ENCODE measurements around the gene PCDHGA1. TPM values are rescaled to one million over a fixed set of nuclear protein-coding genes. Genes with fewer than 3 reads are reported as not detected.

The PCDHGA1 gene
- polyA plus RNA-seq, 1 donor (not counting 4 experiments of a cell fraction or from before 2014, with no cell fraction given), result 0.09 TPM

- no peaks in the 10 kb centered on the region for H3K9me3 ChIP-seq (ENCODE audit: control insufficient read depth, low read depth, low read length)
- no peaks in the 10 kb centered on the region for H4K20me1 ChIP-seq (ENCODE audit: control insufficient read depth, extremely low read depth, insufficient read depth, low read length)
- peak overlapping the region; percentile 74 for H3K4me2 ChIP-seq (ENCODE audit: control insufficient read depth, extremely low read depth, insufficient read depth, low read depth, low read length)
- H3K4me1 ChIP-seq (ENCODE audit: control insufficient read depth, extremely low read depth, insufficient read depth, low read length), result peaks cover 38% of the 10 kb centered on the region
- H3K27ac ChIP-seq (ENCODE audit: control insufficient read depth, insufficient read depth, low read length), result peak overlapping the region; percentile 97
- no peaks in the 10 kb centered on the region for H3K9me1 ChIP-seq (ENCODE audit: control insufficient read depth, extremely low read depth, insufficient read depth, low read length)
- TF ChIP-seq CTCF (optimal IDR thresholded peaks at IDR 0.05 in 1 of 3, IDR thresholded peaks at IDR 0.05 in 1 of 3, conservative IDR thresholded peaks at IDR 0.05 in 1 of 3; ENCODE audit: extremely low read depth in 1 of 3, insufficient read depth in 2 of 3, low read length in 3 of 3) (peak; percentile 77 to 89 (median 83)), EZH2 (IDR thresholded peaks at IDR 0.05; ENCODE audit: low read length) (no peak)
- H3K79me2 ChIP-seq (ENCODE audit: control insufficient read depth, insufficient read depth, low read length), result peaks cover 15% of the 10 kb centered on the region
- no peaks in the 10 kb centered on the region for H3K27me3 ChIP-seq (ENCODE audit: control insufficient read depth, extremely low read depth, insufficient read depth, low read length)
- H3K36me3 ChIP-seq (ENCODE audit: control insufficient read depth in 2 of 2, extremely low read depth in 1 of 2, insufficient read depth in 2 of 2, low read length in 2 of 2), result peaks cover 18 to 23% of the 10 kb centered on the region in 2 experiments
- FAIRE-seq (peak; percentile 96), DNase-seq (ENCODE audit: low read depth, low spot score) (peak; percentile 99)
- peak overlapping the region; percentile 76 for H3K9ac ChIP-seq (ENCODE audit: control insufficient read depth, extremely low read depth, insufficient read depth, low read length)
- H2AFZ ChIP-seq (ENCODE audit: control insufficient read depth, low read length), result peak overlapping the region; percentile 53
- H3K4me3 ChIP-seq (ENCODE audit: control insufficient read depth in 2 of 3, extremely low read depth in 1 of 3, insufficient read depth in 2 of 3, low read depth in 1 of 3, low read length in 3 of 3), result peak overlapping the region in 2 of 3 experiments; percentile 23 to 44
- dilution Hi-C loops (cut with MboI; ENCODE audit: extremely low pct_ligation_motif_present, low sequenced_read_pairs), result no loop called here
Observed at GRCh38 chr5:141557681-141558136, 227.4 kb downstream of the PCDHGA1 start.

GRCh38 chr5:141558150-141558549 is 227.8 kb downstream of the PCDHGA1 start:
- FAIRE-seq, result no peak
- DNase-seq (ENCODE audit: low read depth, low spot score), result no peak
- peaks cover 38% of the 10 kb centered on the region for H3K4me1 ChIP-seq (ENCODE audit: control insufficient read depth, extremely low read depth, insufficient read depth, low read length)
- H3K9me1 ChIP-seq (ENCODE audit: control insufficient read depth, extremely low read depth, insufficient read depth, low read length), result no peaks in the 10 kb centered on the region
- no peaks in the 10 kb centered on the region for H3K27me3 ChIP-seq (ENCODE audit: control insufficient read depth, extremely low read depth, insufficient read depth, low read length)
- peak overlapping the region; percentile 74 for H3K4me2 ChIP-seq (ENCODE audit: control insufficient read depth, extremely low read depth, insufficient read depth, low read depth, low read length)
- H3K4me3 ChIP-seq (ENCODE audit: control insufficient read depth in 2 of 3, extremely low read depth in 1 of 3, insufficient read depth in 2 of 3, low read depth in 1 of 3, low read length in 3 of 3), result peak overlapping the region in 2 of 3 experiments; percentile 17 to 40
- H3K9ac ChIP-seq (ENCODE audit: control insufficient read depth, extremely low read depth, insufficient read depth, low read length), result peak overlapping the region; percentile 76
- no peaks in the 10 kb centered on the region for H3K9me3 ChIP-seq (ENCODE audit: control insufficient read depth, low read depth, low read length)
- no peaks in the 10 kb centered on the region for H4K20me1 ChIP-seq (ENCODE audit: control insufficient read depth, extremely low read depth, insufficient read depth, low read length)
- peak overlapping the region; percentile 97 for H3K27ac ChIP-seq (ENCODE audit: control insufficient read depth, insufficient read depth, low read length)
- H3K36me3 ChIP-seq (ENCODE audit: control insufficient read depth in 2 of 2, extremely low read depth in 1 of 2, insufficient read depth in 2 of 2, low read length in 2 of 2), result peaks cover 18 to 28% of the 10 kb centered on the region in 2 experiments
- dilution Hi-C loops (cut with MboI; ENCODE audit: extremely low pct_ligation_motif_present, low sequenced_read_pairs), result no loop called here
- no peak overlapping the region for H2AFZ ChIP-seq (ENCODE audit: control insufficient read depth, low read length)
- H3K79me2 ChIP-seq (ENCODE audit: control insufficient read depth, insufficient read depth, low read length), result peaks cover 14% of the 10 kb centered on the region
- TF ChIP-seq EZH2 (IDR thresholded peaks at IDR 0.05; ENCODE audit: low read length) (no peak), CTCF (optimal IDR thresholded peaks at IDR 0.05 in 1 of 3, IDR thresholded peaks at IDR 0.05 in 1 of 3, conservative IDR thresholded peaks at IDR 0.05 in 1 of 3; ENCODE audit: extremely low read depth in 1 of 3, insufficient read depth in 2 of 3, low read length in 3 of 3) (no peak)

All from keratinocyte (primary cell).